Heart left ventricle (tissue), 16 donors: ENCODE results near the gene TMEM52B. TPM values are rescaled to one million over a fixed set of nuclear protein-coding genes. Genes with fewer than 3 reads are reported as not detected.

Experiments used
- ATAC-seq, 4 donors: fragments of 200-7000 bp; cut with Tn5 transposase; one replicate each; pipeline ENCODE4 v1.9.1; 2020 to 2022; ENCODE audit warnings: moderate library complexity in 4 of 4, mild to moderate bottlenecking in 3 of 4, moderate number of reproducible peaks in 1 of 4
- DNase-seq, 5 donors: peaks; one replicate each; pipeline ENCODE4 v3.0.0-alpha.2; 2020
- H3K27ac ChIP-seq, 12 donors: fragments of 200-600 bp; sonication (generic) in 4 of 12; one replicate each; pipeline versions ENCODE4 v1.5.0 to v1.8.0; 2016 to 2022; ENCODE audit warnings: mild to moderate bottlenecking in 2 of 12
- H3K27me3 ChIP-seq, 9 donors: fragments of 200-600 bp; sonication (generic) in 2 of 9; one replicate each; pipeline versions ENCODE4 v1.5.1 to v1.8.0; 2016 to 2022; ENCODE audit warnings: mild to moderate bottlenecking in 3 of 9
- H3K36me3 ChIP-seq, 9 donors: fragments of 200-600 bp; sonication (generic) in 2 of 9; one replicate each; pipeline versions ENCODE4 v1.5.0 to v1.8.0; 2018 to 2022; ENCODE audit warnings: mild to moderate bottlenecking in 2 of 9
- H3K4me1 ChIP-seq, 12 donors: fragments of 200-600 bp; sonication (generic) in 4 of 12; one replicate each; pipeline versions ENCODE4 v1.5.0 to v1.8.0; 2016 to 2022; ENCODE audit warnings: mild to moderate bottlenecking in 3 of 12
- H3K4me3 ChIP-seq, 12 donors: fragments of 200-600 bp; sonication (generic) in 4 of 12; one replicate each; pipeline versions ENCODE4 v1.5.0 to v1.8.0; 2017 to 2022; ENCODE audit warnings: mild to moderate bottlenecking in 9 of 12, moderate library complexity in 4 of 12
- H3K9me3 ChIP-seq, 12 donors: fragments of 200-600 bp; sonication (generic) in 4 of 12; one replicate each; pipeline versions ENCODE4 v1.5.0 to v1.8.0; 2016 to 2022; ENCODE audit warnings: mild to moderate bottlenecking in 1 of 12
- POLR2A ChIP-seq, 2 donors: fragments of 450-650 bp; IDR thresholded peaks; one replicate each; pipeline ENCODE4 v1.6.1; 2017; ENCODE audit warnings: antibody characterized with exemption in 2 of 2, mild to moderate bottlenecking in 2 of 2, moderate library complexity in 2 of 2
- WGBS, 4 donors: extraction: QIAGEN DNeasy Blood & Tissue Kit in 2 of 4; methylation state at CpG; one replicate each; pipeline versions ENCODE4 v1.1.5 to v1.1.7; 2013 to 2018; 5-methylcytosine and 5-hydroxymethylcytosine counted together
- intact Hi-C, 10 donors: fragments of 100-400 bp; cut with DNase I; formaldehyde crosslinking; loops; one replicate each; pipeline versions ENCODE4 v1.11.1 to v1.14.2; 2022
- polyA plus RNA-seq, 2 donors: library from polyadenylated mRNA; stranded (reverse); fragments of 200-250 nt; gene quantifications; one replicate each; pipeline ENCODE4 v1.2.3, GENCODE V29; 2013
- total RNA-seq, 9 donors: library from RNA; depleted of rRNA in 2 of 9; stranded (reverse); fragments of >200 nt in 2 of 9; fragmentation: NEBNext Ultra II Directional in 3 of 9; extraction: Animal tissue kit (Norgen Biotek cat#: 25700) in 3 of 9; gene quantifications; one replicate each; pipeline versions ENCODE4 v1.1.0 to v1.2.4, GENCODE V29; 2016 to 2023
- TF ChIP-seq, protein P1 (sequence below), 12 donors: fragments of 200-600 bp; sonication (generic) in 4 of 12; IDR thresholded peaks; one replicate each; pipeline versions ENCODE4 v1.5.0 to v1.8.0; 2018 to 2022; ENCODE audit warnings: antibody characterized with exemption in 12 of 12, mild to moderate bottlenecking in 5 of 12
- donor health status: ischemic (EF 13 %, LVEDD 7.1; RV severe dilation, severe dysfunction).
- donor health status: healthy with polysubstance abuse.
- donor health status: DM: no; HTN: yes; CAD: no.
- donor health status: DM: no; HTN: no; CAD: no.
- donor health status: ischemic (EF 25% LVEDD 6.9; RV normal size, moderate dysfunction).
- donor health status: ischemic (EF 25% LVEDD 5.7; RV mildly dilated, moderate dysfunction).
- donor health status: healthy.
- donor health status: DM: yes; HTN: yes; CAD: no.
- donor health status: ischemic (EF 35%, LVEDD 5.7; RV mildly dilated, moderate dysfunction).
- donor health status: nonischemic (EF 11% LVEDD 7.7; RV severe dilation, severe dysfunction).
- donor health status: DM: yes; HTN: yes; CAD: no.
- donor health status: PGD.
- donor health status: ischemic (EF 29% LVEDD 5.4; RV normal size, mild dysfunction).
- donor health status: nonischemic (EF 23%, LVEDD 6.1; RV moderate dilation, normal function).

Gene TMEM52B
- total and polyA plus RNA-seq, 11 donors = 0.03 to 0.53 TPM; not detected in 9

DNA sequence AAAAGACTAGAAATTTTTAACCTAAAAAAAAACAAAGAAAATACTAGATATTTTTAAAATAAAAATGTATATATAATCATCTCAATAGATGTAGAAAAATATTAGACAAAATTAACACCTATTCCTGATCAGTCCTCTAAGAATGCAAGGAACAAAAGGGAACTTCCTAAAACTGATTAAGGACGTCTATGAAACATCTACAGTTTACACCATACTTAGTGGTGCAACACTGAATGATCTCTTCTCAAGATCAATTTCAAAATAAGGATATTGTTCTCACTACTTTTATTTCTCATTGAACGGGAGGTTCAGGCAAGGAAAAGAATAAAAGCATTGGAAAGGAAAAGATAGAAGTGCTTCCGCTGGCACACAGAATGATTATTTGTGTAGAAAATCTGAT lies 22.9 kb upstream of the TMEM52B start:
- H3K9me3 ChIP-seq = no peaks in the 10 kb centered on the region
- no peak overlapping the region for H3K4me3 ChIP-seq
- DNase-seq (no peak), ATAC-seq (no peak)
- H3K4me1 ChIP-seq = peaks cover 0 to 31% (median 7%) of the 10 kb centered on the region in 12 donors
- intact Hi-C loops = loop anchor here in 3 of 10 donors (5.0 to 10.0 kb wide), 2 partner anchors 196 to 409 kb away; no protein-coding TSS in a partner anchor
- no peaks in the 10 kb centered on the region for H3K36me3 ChIP-seq
- no peak overlapping the region for H3K27ac ChIP-seq
- WGBS, 4 donors = 69 to 78% (median 74%) methylated on average over 3 of the region's 3 CpGs
- no peaks in the 10 kb centered on the region for H3K27me3 ChIP-seq
- TF ChIP-seq POLR2A (IDR thresholded peaks at IDR 0.05) = no peak

DNA sequence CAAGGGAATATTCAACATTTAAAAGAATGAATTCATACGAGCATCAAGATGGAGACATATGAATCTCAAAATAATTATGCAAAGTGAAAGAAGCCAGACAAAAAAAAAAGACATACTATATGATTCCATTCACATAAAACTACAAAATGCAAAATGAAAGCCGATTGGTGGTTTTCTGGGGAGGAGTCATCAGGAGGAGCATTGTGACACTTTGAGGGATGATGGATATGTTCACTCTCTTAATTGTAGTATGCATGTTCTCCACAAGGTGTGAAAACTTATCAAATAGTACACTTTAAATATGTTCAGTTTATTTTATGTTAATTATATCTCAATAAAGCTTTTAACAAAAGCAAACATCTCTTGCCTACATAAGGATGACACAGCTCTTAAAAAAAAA lies 20.4 kb upstream of the TMEM52B start:
- 79 to 95% (median 91%) methylated on average over 2 of the region's 2 CpGs for WGBS, 4 donors
- Histone ChIP-seq H3K4me3 (no peak overlapping the region), H3K4me1 (peaks cover 0 to 28% (median 2%) of the 10 kb centered on the region in 12 donors), H3K36me3 (no peaks in the 10 kb centered on the region), H3K27ac (no peak overlapping the region), H3K27me3 (no peaks in the 10 kb centered on the region), H3K9me3 (no peaks in the 10 kb centered on the region)
- intact Hi-C loops = loop anchor here in 3 of 10 donors (5.0 to 10.0 kb wide), 2 partner anchors 194 to 406 kb away; no protein-coding TSS in a partner anchor
- DNase-seq (no peak), ATAC-seq (no peak)
- no peak for TF ChIP-seq POLR2A (IDR thresholded peaks at IDR 0.05)
- TF ChIP-seq, protein P1, sequence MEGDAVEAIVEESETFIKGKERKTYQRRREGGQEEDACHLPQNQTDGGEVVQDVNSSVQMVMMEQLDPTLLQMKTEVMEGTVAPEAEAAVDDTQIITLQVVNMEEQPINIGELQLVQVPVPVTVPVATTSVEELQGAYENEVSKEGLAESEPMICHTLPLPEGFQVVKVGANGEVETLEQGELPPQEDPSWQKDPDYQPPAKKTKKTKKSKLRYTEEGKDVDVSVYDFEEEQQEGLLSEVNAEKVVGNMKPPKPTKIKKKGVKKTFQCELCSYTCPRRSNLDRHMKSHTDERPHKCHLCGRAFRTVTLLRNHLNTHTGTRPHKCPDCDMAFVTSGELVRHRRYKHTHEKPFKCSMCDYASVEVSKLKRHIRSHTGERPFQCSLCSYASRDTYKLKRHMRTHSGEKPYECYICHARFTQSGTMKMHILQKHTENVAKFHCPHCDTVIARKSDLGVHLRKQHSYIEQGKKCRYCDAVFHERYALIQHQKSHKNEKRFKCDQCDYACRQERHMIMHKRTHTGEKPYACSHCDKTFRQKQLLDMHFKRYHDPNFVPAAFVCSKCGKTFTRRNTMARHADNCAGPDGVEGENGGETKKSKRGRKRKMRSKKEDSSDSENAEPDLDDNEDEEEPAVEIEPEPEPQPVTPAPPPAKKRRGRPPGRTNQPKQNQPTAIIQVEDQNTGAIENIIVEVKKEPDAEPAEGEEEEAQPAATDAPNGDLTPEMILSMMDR (IDR thresholded peaks at IDR 0.05) = peak in 1 of 12 donors; percentile 12

DNA sequence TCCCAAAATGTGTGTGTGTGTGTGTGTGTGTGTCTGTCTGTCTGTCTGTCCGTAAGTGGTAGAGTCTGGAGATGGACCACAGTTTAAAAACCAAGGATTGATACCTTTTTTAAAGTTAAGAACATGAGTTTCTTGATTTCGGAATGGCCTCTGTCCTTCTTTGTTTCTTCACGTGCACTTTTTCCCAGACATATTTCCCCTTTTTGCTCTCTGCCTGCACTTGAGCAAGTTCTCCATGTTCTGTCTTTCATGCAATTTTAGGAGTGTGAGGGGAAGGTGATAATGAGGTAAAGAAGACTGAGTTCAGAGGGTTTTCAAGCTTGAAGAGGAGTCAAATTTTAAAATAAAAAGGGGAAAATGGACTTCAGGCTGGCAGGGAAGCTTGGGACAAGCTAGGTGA lies 19.6 kb upstream of the TMEM52B start:
- H3K36me3 ChIP-seq = no peaks in the 10 kb centered on the region
- intact Hi-C loops = loop anchor here in 3 of 10 donors (5.0 to 10.0 kb wide), 2 partner anchors 193 to 406 kb away; no protein-coding TSS in a partner anchor
- peaks cover 0 to 20% (median 0%) of the 10 kb centered on the region in 12 donors for H3K4me1 ChIP-seq
- no peak overlapping the region for H3K4me3 ChIP-seq
- ATAC-seq = no peak
- no peak for DNase-seq
- WGBS, 4 donors = 53 to 82% (median 62%) methylated on average over 3 of the region's 3 CpGs
- H3K27ac ChIP-seq = no peak overlapping the region
- H3K9me3 ChIP-seq = no peaks in the 10 kb centered on the region
- no peaks in the 10 kb centered on the region for H3K27me3 ChIP-seq
- no peak for TF ChIP-seq POLR2A (IDR thresholded peaks at IDR 0.05)
- TF ChIP-seq, protein P1 (IDR thresholded peaks at IDR 0.05) = no peak

DNA sequence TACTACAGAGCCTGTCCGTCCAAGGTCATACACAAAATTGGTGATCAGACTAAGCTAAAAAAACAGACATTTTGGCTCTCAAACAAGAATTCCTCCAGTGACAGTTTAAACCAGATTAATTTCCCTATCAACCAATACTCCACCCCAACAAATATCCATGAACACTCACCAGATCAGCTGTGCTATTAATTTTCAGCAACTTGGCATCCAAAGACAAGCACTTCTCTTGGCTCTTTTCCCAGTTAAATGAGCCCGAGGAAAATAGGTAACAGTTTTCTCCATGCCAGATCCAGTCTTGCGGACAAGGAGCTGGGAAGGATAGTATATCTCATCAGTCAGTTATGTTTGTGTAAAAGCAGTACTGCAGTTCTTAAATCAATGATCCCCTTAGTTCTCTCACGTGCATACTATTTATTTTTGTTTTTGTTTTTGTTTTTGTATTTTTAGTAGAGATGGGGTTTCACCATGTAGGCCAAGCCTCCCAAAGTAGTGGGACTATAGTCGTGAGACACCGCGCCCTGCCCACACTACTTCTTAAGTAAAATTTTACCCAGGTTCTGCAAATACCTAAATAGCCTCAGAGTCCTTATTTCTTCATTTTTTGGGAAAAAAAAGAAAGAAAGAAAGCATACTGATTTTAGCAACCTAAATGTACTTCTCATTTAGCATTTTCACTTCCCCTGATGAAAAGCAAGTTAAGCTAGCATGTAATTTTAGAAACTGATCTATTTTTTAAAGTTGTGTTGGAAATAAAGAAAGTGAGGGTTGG lies 18.0 kb upstream of the TMEM52B start:
- Histone ChIP-seq H3K27me3 (no peaks in the 10 kb centered on the region), H3K4me3 (no peak overlapping the region), H3K27ac (peak overlapping the region in 1 of 12 donors; percentile 5), H3K36me3 (no peaks in the 10 kb centered on the region), H3K4me1 (peaks cover 0 to 19% (median 0%) of the 10 kb centered on the region in 12 donors), H3K9me3 (no peaks in the 10 kb centered on the region)
- no peak for TF ChIP-seq POLR2A (IDR thresholded peaks at IDR 0.05)
- TF ChIP-seq, protein P1 (IDR thresholded peaks at IDR 0.05) = no peak
- ATAC-seq (no peak), DNase-seq (no peak)
- intact Hi-C loops = no loop called here
- WGBS, 4 donors = 49 to 54% (median 53%) methylated on average over 7 of the region's 7 CpGs
